ENCODE results near the gene GRAP2.
"Not testable (repeated sequence)": the region's sequence is repeated elsewhere in the genome, so short reads cannot be mapped to it uniquely, and the experiment has no call there.

GRAP2 gene

GRCh38 chr22:39900306-39901227 lies at the start of gene GRAP2:
Gene GRAP2, plus strand, starts transcription at chr22:39901084. Its CDS starts 46,023 bp downstream, at chr22:39947107.
- no peak for DNase-seq

DNA sequence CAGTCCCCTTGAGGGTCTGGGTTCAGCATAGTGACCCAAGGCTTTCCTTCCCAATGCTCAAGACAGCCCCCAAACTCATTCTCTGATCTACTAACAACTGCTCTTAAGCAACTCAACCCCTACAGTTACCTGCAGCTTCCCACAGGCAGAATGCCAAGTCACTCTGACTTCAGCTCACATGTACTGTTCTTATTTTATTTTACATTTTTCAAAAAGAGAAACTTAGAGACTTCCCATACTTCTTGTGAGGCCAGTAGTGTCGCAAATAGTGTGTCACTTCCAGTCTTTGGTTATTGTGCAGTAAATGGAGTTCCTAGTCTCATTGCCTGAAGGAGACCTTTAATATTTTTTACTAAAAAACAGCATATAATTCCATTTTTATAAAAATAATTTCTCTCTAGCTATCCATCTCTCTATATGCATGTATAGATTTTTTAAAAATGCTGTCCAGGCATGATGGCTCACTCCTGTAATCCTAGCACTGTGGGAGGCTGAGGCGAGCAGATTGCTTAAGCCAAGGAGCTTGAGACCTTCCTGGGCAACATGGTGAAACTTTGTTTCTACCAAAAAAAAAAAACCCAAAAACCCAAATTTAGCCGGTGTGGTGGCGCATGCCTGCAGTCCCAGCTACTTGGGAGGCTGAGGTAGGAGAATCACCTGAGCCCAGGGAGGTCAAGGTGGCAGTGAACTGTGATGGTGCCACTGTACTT lies 49.1 kb upstream of the GRAP2 start:
- no peak for DNase-seq

GRCh38 chr22:39852799-39853198 lies 48.1 kb upstream of the GRAP2 start:
- DNase-seq = no peak

DNA sequence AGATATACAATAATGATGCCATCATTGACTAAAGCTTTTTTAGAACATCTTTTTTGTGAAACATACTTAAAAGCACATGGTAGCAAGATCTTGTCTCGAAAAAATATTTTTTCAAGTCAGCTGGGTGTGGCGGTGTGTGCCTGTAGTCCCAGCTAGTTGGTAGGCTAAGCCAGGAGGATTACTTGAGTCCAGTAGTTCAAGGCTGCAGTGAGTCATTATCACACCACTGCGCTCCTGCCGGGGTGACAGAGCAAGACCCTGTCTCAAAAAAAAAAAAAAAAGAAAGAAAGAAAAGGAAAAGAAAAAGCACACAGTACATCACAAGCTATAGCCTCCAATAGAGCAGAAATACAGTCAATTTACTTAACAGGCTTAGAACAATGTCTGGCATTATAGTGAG lies 44.3 kb upstream of the GRAP2 start:
- DNase-seq = no peak

- no peak for DNase-seq
These were observed 40.8 kb upstream of the GRAP2 start for GRCh38 chr22:39859903-39860588.

DNA sequence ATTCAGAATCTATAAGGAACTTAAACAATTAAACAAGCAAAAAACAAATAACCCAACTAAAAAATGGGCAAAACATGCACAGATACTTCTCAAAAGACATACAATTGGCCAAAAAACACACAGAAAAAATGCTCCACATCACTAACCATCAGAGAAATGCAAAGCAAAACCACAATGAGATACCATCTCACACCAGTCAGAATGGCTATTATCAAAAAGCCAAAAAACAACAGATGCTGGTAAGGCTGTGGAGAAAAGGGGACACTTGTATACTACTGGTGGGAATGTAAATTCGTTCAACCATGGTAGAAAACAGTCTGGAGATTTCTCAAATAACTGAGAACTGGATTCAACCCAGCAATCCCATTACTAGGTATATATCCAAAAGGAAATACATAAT lies 32.1 kb upstream of the GRAP2 start:
- no peak for DNase-seq

DNA sequence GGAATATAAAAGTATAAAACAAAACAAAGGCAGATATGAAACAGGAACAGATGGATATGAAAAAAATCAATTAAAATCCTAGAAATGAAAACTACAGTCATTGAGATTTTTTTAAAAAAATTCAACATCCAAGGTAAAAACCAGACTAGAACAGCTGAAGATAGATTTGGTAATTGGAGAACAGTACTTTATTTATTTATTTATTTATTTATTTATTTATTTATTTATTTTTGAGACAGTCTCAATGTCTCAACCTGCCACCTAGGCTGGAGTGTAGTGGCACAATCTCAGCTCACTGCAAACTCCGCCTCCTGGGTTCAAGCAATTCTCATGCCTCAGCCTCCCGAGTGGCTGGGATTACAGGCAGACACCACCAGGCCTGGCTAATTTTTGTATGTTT lies 31.1 kb upstream of the GRAP2 start:
- not testable (repeated sequence) for DNase-seq

DNA sequence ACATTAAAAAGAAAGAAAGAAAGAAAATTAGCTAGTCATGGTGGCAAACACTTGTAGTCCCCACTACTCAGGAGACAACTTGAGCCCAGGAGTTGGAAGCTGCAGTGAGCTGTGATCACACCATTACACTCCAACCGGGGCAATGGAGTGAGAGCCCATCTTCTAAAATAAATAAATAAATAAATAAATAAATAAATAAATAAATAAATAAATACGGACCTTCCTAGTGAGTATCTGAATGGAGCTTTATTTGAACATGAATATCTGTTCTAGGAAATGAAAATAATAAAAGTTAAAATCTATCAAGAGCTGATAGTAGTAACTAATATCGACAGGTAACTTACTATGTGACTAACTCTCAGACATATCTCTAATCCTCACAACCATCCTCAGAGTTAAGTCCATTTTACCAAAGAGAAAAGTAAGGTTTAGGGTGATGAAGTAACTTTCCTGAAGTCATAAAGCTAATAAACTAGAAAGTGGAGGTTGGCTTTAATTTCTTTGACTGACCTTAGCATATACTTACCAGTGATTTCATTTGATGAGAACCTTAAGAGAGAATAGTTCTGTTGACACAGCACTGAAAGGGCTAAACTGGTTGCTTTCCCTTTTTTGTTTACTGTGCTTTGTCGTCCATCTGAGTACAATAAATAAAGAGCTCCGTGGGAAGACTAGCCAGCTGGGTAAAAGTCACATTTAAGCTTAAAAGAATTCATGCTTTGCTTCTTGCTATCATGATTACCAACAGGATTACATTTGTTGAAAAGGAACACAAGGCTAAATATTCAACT lies 29.7 kb upstream of the GRAP2 start:
- DNase-seq = no peak

- DNase-seq = no peak
These were observed 28.3 kb upstream of the GRAP2 start for GRCh38 chr22:39872548-39872947.

- DNase-seq = no peak
These were observed 26.9 kb upstream of the GRAP2 start for GRCh38 chr22:39873965-39874364.

DNA sequence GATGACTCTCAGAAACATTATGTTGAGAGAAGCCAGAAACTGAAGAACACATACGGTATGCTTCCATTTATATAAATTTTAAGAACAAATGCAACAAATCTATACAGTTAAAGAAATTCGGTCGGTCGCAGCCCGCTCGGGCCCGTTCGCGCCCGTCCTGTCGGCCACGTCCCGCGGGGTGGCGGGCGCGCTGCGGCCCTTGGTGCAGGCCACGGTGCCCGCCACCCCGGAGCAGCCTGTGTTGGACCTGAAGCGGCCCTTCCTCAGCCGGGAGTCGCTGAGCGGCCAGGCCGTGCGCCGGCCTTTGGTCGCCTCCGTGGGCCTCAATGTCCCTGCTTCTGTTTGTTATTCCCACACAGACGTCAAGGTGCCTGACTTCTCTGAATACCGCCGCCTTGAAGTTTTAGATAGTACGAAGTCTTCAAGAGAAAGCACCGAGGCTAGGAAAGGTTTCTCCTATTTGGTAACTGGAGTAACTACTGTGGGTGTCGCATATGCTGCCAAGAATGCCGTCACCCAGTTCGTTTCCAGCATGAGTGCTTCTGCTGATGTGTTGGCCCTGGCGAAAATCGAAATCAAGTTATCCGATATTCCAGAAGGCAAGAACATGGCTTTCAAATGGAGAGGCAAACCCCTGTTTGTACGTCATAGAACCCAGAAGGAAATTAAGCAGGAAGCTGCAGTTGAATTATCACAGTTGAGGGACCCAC lies 25.6 kb upstream of the GRAP2 start:
- DNase-seq = not testable (repeated sequence)

- DNase-seq = no peak
These were observed 23.6 kb upstream of the GRAP2 start for GRCh38 chr22:39877079-39877845.

GRCh38 chr22:39880722-39881121 lies 20.2 kb upstream of the GRAP2 start:
- no peak for DNase-seq

GRCh38 chr22:39883057-39883456 lies 17.8 kb upstream of the GRAP2 start:
- DNase-seq = no peak

DNA sequence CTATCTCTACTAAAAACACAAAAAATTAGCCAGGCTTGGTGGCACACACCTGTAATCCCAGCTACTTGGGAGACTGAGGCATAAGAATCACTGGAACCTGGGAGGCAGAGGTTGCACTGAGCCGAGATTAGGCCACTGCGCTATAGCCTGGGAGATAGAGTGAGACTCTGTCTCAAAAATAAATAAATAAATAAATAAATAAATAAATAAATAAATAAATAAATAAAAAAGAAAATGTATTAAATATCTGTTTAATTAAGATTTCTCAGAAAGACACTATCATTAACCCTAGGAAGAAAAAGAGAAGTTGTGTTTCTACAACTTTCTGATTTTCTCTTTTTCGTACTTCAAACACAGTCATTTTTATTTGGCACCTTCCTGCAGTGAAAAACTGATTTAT lies 11.0 kb upstream of the GRAP2 start:
- not testable (repeated sequence) for DNase-seq

DNA sequence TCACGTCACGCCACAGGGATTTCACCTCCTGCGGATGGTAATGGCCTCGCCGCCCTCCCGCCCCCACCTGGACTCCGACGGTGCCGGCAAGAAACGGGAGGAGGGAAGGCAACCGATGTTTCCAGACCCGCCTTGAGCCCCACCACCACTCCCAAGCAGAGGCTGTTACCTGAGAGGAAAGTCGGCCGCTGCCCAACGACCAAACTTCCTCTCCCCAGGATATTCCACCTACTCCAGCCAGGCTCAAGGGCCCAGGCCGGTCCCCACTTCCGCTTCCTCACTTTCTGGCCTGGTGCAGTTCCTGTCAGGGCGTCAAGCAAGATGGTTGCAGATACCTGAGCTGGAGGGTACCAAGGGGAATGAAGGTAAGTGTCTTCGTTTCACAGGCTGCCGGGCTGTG lies 7.4 kb upstream of the GRAP2 start, which contains the start of gene ENTHD1:
Gene ENTHD1 (minus strand): TSS at position 235 of the 400 bp plus-strand sequence. CDS start 6,012 bp downstream, outside the sequence.
- DNase-seq = no peak

- no peak for DNase-seq
These were observed 6.3 kb upstream of the GRAP2 start for GRCh38 chr22:39894554-39895092.

- DNase-seq = no peak
These were observed 5.2 kb upstream of the GRAP2 start for GRCh38 chr22:39895682-39896081.

DNA sequence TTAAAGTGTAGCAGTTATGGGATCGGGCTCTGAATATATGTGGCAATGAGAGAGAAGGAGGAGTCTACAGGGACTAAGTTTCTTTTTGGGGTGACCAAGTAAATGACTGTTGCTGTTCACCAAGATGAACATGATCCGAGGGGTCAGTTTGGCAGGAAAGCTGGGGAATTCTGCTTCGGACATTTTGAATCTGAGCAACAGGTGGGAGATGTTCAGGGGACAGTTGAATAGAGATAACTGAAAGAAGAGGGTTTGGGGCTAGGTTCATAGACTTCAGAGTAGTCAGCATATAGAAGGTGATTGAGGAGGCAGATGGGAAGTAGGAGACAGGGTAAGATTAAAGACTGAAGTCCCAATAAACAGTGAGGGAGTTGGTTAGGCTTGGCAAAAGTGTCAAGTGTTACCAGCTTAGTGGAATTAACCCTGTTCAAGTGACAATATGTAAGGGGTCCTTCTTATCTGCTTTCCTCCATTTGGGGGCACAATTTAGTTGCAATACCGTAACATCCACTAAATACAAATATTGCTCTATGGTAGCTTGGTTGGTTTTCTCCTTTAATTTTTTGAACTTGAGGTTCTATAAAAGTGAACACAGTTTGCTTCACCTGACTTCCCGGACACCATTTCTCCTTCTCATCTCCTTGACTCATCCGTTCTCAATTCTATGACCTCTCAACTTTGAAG lies 4.4 kb upstream of the GRAP2 start:
- DNase-seq = no peak

DNA sequence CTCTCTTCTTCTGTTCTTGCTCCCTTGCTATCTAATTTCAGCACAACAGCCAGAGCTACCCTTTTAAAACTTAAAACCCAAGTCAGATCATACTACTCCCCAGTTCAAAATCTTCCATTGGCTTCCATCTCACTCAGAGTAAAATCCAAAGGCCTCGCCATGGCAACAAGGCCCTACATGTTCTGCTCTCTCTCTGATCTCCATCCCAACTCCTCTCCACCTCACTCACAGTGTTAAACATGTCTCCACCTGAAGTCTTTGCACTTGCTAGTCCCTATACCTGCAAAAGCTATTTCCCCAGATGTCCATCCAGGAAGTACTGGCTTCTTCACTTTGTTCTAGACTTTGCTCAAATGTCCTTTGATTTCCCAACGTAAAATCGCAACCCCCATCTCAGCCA lies 3.0 kb upstream of the GRAP2 start:
- DNase-seq = no peak

All from DMS79 (cell line).